SK-N-SH treated with all-trans-retinoic acid at 6 μM for 48 hours (cell line): ENCODE data around the gene PEX11G.

Source experiments
- TCF4 ChIP-seq: fragments of 250-450 bp; sonication (Bioruptor Pico); IDR thresholded peaks from 2 replicates; pipeline ENCODE4 v1.8.0; 2021; ENCODE audit warnings: mild to moderate bottlenecking, moderate library complexity, borderline replicate concordance
- ZC3H10 ChIP-seq: fragments of 250-450 bp; sonication (Bioruptor Pico); IDR thresholded peaks from 2 replicates; pipeline ENCODE4 v1.5.1; 2021; ENCODE audit warnings: mild to moderate bottlenecking, moderate library complexity
- ZNF565 ChIP-seq: fragments of 450-650 bp; formaldehyde crosslinking; conservative IDR thresholded peaks from 2 replicates; pipeline ENCODE4 v1.5.0; 2020; ENCODE audit warnings: low read depth, mild to moderate bottlenecking, moderate library complexity

DNA sequence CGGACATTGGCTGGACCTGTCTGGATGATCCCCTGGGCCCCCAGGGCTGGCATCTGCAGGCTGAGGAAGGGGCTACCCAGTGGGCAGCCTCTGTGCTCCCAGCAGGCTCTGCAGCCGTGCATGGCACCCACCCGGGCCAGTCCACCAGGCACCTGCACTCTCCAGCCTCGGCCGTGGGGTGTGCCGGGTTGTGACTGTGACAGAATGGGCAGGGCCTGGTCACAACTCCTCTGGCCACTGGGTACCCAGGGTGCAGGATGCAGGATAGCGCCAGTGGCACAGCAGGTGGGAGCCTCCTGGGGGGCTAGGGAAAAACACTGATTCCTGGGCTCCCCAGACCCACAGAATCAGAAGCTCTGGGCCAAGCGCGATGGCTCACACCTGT is 10.0 kb downstream of the PEX11G start:
- TF ChIP-seq ZC3H10 (CRISPR knock-in tag) (no peak), TCF4 (CRISPR knock-in tag) (no peak), ZNF565 (no peak)
